Measurements from ENCODE around the gene IL23R.
"Not testable (repeated sequence)": the region's sequence is repeated elsewhere in the genome, so short reads cannot be mapped to it uniquely, and the experiment has no call there.

The IL23R gene

DNA sequence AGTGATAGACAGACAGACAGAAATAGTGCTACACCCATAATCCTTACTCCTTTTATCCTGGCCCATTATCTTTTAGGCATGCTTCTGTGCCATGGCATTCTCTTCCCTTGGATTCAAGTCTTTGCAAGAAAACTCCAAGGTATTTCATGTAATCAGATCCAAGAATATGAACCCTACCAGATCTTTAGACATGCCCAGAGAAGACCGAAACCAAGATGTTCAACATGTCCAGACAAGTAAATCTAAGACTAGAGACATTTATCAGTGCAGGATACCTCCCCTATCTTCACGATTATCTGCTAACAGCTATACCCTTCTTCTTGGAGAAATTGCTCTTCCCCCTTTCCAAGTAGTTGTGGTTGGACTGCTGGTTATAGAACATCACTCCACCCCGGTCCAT lies 19.7 kb upstream of the IL23R start:
- Histone ChIP-seq H3K4me3 (ENCODE audit: insufficient read depth, low read length, poor library complexity, severe bottlenecking) (no peak overlapping the region), H3K79me2 (ENCODE audit: insufficient read depth, low read length) (no peaks in the 10 kb centered on the region), H3K9ac (ENCODE audit: low read length) (no peak overlapping the region), H3K27me3 (ENCODE audit: low read length) (no peaks in the 10 kb centered on the region), H4K20me1 (ENCODE audit: low read depth, low read length) (no peaks in the 10 kb centered on the region), H3K9me2 (replicated peaks; ENCODE audit: insufficient read depth, low read length) (no peaks in the 10 kb centered on the region), H2AFZ (ENCODE audit: low read depth, low read length, severe bottlenecking) (peak overlapping the region; percentile 17), H3K9me3 (ENCODE audit: insufficient read depth, low read length) (no peaks in the 10 kb centered on the region), H3K36me3 (ENCODE audit: low read length) (no peaks in the 10 kb centered on the region), H3F3A (ENCODE audit: insufficient read depth) (no peaks in the 10 kb centered on the region), H3K4me2 (ENCODE audit: low read depth, low read length, poor library complexity, severe bottlenecking) (no peak overlapping the region), H3K27ac (ENCODE audit: low read depth, low read length) (no peak overlapping the region)
- TF ChIP-seq, protein P1, sequence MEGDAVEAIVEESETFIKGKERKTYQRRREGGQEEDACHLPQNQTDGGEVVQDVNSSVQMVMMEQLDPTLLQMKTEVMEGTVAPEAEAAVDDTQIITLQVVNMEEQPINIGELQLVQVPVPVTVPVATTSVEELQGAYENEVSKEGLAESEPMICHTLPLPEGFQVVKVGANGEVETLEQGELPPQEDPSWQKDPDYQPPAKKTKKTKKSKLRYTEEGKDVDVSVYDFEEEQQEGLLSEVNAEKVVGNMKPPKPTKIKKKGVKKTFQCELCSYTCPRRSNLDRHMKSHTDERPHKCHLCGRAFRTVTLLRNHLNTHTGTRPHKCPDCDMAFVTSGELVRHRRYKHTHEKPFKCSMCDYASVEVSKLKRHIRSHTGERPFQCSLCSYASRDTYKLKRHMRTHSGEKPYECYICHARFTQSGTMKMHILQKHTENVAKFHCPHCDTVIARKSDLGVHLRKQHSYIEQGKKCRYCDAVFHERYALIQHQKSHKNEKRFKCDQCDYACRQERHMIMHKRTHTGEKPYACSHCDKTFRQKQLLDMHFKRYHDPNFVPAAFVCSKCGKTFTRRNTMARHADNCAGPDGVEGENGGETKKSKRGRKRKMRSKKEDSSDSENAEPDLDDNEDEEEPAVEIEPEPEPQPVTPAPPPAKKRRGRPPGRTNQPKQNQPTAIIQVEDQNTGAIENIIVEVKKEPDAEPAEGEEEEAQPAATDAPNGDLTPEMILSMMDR (IDR thresholded peaks at IDR 0.05; ENCODE audit: insufficient read depth, low read length, poor library complexity, severe bottlenecking) = no peak
- TF ChIP-seq EZH2phosphoT487 (conservative IDR thresholded peaks at IDR 0.05; ENCODE audit: low read length) = no peak

DNA sequence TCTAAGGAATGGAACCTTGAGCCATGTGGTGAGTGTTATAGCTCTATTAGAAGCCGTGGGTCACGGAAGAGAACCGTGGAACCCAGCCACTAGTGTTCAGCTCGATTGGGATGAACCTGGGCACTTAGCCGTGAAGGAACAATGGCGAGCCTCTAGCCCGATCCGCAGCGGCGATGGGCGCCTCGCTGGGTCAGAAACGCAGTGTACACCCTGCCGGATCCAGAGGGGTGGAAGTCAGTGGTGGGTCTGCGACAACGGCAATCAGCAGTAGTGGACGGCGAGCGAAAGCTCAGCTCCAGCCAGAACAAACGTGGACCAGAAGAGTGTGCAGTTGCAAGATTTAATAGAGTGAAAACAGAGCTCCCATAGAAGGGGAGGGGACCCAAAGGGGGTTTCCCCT lies 18.3 kb upstream of the IL23R start:
- H3K9me3 ChIP-seq (ENCODE audit: insufficient read depth, low read length); H2AFZ ChIP-seq (ENCODE audit: low read depth, low read length, severe bottlenecking); H4K20me1 ChIP-seq (ENCODE audit: low read depth, low read length); H3K4me2 ChIP-seq (ENCODE audit: low read depth, low read length, poor library complexity, severe bottlenecking); H3K4me3 ChIP-seq (ENCODE audit: insufficient read depth, low read length, poor library complexity, severe bottlenecking); H3K9me2 ChIP-seq (replicated peaks; ENCODE audit: insufficient read depth, low read length); H3K36me3 ChIP-seq (ENCODE audit: low read length); H3K79me2 ChIP-seq (ENCODE audit: insufficient read depth, low read length); H3K27ac ChIP-seq (ENCODE audit: low read depth, low read length); H3K9ac ChIP-seq (ENCODE audit: low read length); H3K27me3 ChIP-seq (ENCODE audit: low read length); H3F3A ChIP-seq (ENCODE audit: insufficient read depth): not testable (repeated sequence)

DNA sequence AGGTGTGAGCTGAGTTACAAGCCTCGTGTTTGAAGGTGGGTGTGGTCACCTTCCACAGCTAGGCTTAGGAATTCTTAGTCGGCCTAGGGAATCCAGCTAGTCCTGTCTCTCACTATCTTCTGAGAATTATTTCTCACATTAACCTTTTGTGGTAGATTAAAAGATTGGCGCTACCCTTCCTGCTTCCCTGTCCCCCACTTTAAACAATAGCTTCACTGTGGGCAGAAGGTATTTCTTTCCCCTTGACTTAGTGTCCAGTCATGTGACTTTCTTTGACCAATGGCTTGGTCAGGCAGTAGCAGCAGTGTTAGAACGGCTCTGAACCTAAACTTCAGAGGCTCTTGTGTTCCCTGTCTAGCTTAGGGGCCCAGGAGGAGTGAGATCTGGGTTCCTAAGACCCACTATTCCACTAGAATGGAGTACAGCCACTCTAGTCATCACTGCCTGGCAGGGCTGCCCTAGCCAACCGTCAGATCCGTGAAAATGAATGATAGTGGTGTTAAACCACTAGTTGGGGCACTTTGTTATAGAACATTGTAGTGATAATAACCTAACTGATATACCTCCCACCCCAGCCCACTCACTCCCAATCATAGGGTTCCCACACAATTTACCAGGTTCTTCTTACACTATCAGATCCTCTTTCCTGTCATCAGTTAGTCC lies 17.6 kb upstream of the IL23R start:
- Histone ChIP-seq H3K4me3 (ENCODE audit: insufficient read depth, low read length, poor library complexity, severe bottlenecking) (no peak overlapping the region), H3K36me3 (ENCODE audit: low read length) (no peaks in the 10 kb centered on the region), H3F3A (ENCODE audit: insufficient read depth) (no peaks in the 10 kb centered on the region), H3K9me3 (ENCODE audit: insufficient read depth, low read length) (no peaks in the 10 kb centered on the region), H4K20me1 (ENCODE audit: low read depth, low read length) (no peaks in the 10 kb centered on the region), H3K79me2 (ENCODE audit: insufficient read depth, low read length) (no peaks in the 10 kb centered on the region), H2AFZ (ENCODE audit: low read depth, low read length, severe bottlenecking) (peak overlapping the region; percentile 57), H3K27ac (ENCODE audit: low read depth, low read length) (no peak overlapping the region), H3K27me3 (ENCODE audit: low read length) (no peaks in the 10 kb centered on the region), H3K9me2 (replicated peaks; ENCODE audit: insufficient read depth, low read length) (no peaks in the 10 kb centered on the region), H3K9ac (ENCODE audit: low read length) (peak overlapping the region; percentile 17; the same call in 1 of the 2 replicates), H3K4me2 (ENCODE audit: low read depth, low read length, poor library complexity, severe bottlenecking) (peak overlapping the region; percentile 8)
- TF ChIP-seq EZH2phosphoT487 (conservative IDR thresholded peaks at IDR 0.05; ENCODE audit: low read length) = no peak
- TF ChIP-seq, protein P1 (IDR thresholded peaks at IDR 0.05; ENCODE audit: insufficient read depth, low read length, poor library complexity, severe bottlenecking) = no peak

DNA sequence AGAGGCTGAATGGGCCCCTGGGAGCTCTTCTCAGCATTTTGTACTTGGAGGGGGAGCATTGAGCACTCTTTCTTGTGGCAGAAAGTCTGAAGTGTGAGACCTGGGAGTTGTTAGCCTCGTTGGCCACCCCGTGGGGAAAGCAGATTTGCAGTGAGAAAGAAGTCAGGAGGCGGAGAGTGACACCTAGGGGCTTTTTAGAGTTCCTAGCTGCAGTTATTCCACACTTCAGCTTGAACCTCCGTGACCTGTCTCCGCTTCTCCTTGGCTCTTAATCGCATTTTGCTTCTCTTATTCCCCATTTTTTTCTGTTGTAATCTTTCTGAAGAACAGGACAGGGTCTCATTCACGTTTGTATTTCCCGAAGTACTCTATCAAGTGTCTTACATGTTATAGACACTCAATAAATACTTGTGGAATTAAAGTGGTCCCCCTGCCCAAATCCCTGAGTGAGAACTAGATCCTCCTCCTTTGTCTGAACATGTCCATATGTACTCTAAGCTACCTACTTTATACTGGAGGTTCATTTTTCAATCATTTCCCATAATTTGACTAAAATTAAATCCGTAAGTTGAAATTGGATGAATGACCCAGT lies 17.0 kb upstream of the IL23R start:
- Histone ChIP-seq H3K36me3 (ENCODE audit: low read length) (no peaks in the 10 kb centered on the region), H4K20me1 (ENCODE audit: low read depth, low read length) (no peaks in the 10 kb centered on the region), H3K4me2 (ENCODE audit: low read depth, low read length, poor library complexity, severe bottlenecking) (peak overlapping the region; percentile 8), H3K27ac (ENCODE audit: low read depth, low read length) (no peak overlapping the region), H3K9me3 (ENCODE audit: insufficient read depth, low read length) (no peaks in the 10 kb centered on the region), H3F3A (ENCODE audit: insufficient read depth) (no peaks in the 10 kb centered on the region), H3K4me3 (ENCODE audit: insufficient read depth, low read length, poor library complexity, severe bottlenecking) (no peak overlapping the region), H3K79me2 (ENCODE audit: insufficient read depth, low read length) (no peaks in the 10 kb centered on the region), H2AFZ (ENCODE audit: low read depth, low read length, severe bottlenecking) (peak overlapping the region; percentile 57), H3K27me3 (ENCODE audit: low read length) (no peaks in the 10 kb centered on the region), H3K9ac (ENCODE audit: low read length) (peak overlapping the region; percentile 17; the same call in 1 of the 2 replicates), H3K9me2 (replicated peaks; ENCODE audit: insufficient read depth, low read length) (no peaks in the 10 kb centered on the region)
- TF ChIP-seq, protein P1 (IDR thresholded peaks at IDR 0.05; ENCODE audit: insufficient read depth, low read length, poor library complexity, severe bottlenecking) = peak; percentile 74
- no peak for TF ChIP-seq EZH2phosphoT487 (conservative IDR thresholded peaks at IDR 0.05; ENCODE audit: low read length)

Data from SU-DHL-6 (cell line).